ENCODE results near the gene THYN1.

Gene THYN1

DNA sequence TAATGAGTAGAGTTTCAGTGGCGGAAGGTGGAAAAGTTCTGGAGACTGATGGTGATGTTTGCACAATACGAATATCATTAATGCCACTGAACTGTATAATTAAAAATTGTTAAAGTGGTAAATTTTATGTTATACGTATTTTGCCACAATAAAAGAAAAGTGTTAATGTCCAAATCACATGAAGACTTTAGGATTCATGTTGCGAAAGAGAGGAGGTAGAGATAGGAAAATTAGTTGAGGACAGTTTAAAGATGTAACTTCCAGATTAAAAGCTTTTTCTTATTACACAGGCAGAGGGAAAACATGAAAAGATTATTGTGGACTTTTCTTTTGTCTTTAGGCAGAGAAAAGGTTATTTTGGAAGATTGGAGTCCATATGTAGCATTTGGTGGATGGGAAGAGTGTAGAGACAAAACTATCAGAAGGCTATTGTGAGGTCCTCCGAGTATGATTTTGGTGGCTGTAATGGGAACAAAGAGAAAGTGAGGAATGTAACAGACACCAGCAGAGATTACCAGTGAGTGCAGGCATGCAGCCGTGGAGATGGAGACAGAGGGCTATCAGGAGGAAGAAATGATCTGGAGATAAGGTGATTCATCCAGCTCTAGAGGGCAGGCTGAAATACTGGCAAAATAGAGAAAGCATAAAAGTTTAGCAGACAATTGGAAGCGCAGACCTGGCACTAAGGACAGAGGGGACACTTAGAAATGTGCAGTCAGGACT lies 16.2 kb downstream of the THYN1 start:
- Mint-ChIP-seq H3K27ac (ENCODE audit: low read depth) (peak overlapping the region; percentile 42), H3K4me1 (peaks cover 11% of the 10 kb centered on the region), H3K9me3 (no peaks in the 10 kb centered on the region), H3K4me3 (no peak overlapping the region), H3K27me3 (no peaks in the 10 kb centered on the region), H3K36me3 (ENCODE audit: insufficient read depth) (peaks cover 22% of the 10 kb centered on the region)
- DNase-seq (ENCODE audit: low spot score in 2 of 2) (no peak), ATAC-seq (replicated peaks; ENCODE audit: extremely low read depth, poor library complexity, severe bottlenecking) (no peak)

DNA sequence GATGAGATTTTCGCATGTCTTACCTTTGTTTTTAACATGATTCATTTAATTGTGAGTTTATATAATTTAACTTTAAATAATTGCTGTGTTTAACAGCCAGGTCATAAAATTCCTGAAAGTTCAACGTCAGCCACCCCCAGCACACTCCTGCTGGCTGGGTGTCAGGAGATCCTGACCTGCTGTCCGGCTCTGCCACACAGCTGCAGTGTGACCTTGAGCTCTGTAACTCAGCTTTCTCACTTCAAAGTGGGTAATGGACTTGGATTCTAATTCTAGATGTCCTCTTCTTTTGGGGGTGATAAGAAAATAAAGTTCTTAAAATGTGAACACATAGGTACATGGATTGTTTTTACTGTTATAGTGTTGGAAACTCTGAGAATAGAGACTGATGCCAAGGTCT lies 17.8 kb downstream of the THYN1 start:
- H3K27ac Mint-ChIP-seq (ENCODE audit: low read depth) = no peak overlapping the region
- no peaks in the 10 kb centered on the region for H3K27me3 Mint-ChIP-seq
- DNase-seq (ENCODE audit: low spot score in 2 of 2) (no peak), ATAC-seq (replicated peaks; ENCODE audit: extremely low read depth, poor library complexity, severe bottlenecking) (no peak)
- H3K4me3 Mint-ChIP-seq = no peak overlapping the region
- H3K4me1 Mint-ChIP-seq = peaks cover 19% of the 10 kb centered on the region
- no peaks in the 10 kb centered on the region for H3K9me3 Mint-ChIP-seq
- H3K36me3 Mint-ChIP-seq (ENCODE audit: insufficient read depth) = peaks cover 18% of the 10 kb centered on the region

DNA sequence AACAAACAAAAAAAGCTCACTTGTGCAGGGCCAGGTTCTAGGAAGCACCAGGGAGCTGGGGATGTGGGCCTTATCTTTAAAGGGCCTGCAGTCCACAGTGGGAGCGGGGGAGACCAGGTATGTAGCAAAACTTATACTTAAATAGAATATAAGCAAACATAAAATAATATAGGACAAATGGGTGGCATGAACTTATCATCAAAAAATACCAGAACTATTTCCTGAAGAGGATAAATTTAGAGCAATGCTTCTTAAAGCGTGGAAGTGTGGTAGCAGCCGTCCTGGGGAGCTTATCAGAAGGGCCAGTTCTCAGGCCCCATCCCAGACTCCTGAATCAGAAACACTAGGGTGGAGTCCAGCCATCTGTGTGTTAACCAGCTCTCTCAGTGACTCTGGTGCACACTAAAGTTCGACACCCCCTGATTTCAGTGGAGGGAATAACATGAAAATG lies 19.4 kb downstream of the THYN1 start:
- no peaks in the 10 kb centered on the region for H3K9me3 Mint-ChIP-seq
- no peak for ATAC-seq (replicated peaks; ENCODE audit: extremely low read depth, poor library complexity, severe bottlenecking)
- H3K4me1 Mint-ChIP-seq = peaks cover 35% of the 10 kb centered on the region
- no peak overlapping the region for H3K4me3 Mint-ChIP-seq
- H3K36me3 Mint-ChIP-seq (ENCODE audit: insufficient read depth) = peaks cover 16% of the 10 kb centered on the region
- DNase-seq (ENCODE audit: low spot score in 2 of 2) = no peak
- H3K27me3 Mint-ChIP-seq = no peaks in the 10 kb centered on the region
- H3K27ac Mint-ChIP-seq (ENCODE audit: low read depth) = no peak overlapping the region

DNA sequence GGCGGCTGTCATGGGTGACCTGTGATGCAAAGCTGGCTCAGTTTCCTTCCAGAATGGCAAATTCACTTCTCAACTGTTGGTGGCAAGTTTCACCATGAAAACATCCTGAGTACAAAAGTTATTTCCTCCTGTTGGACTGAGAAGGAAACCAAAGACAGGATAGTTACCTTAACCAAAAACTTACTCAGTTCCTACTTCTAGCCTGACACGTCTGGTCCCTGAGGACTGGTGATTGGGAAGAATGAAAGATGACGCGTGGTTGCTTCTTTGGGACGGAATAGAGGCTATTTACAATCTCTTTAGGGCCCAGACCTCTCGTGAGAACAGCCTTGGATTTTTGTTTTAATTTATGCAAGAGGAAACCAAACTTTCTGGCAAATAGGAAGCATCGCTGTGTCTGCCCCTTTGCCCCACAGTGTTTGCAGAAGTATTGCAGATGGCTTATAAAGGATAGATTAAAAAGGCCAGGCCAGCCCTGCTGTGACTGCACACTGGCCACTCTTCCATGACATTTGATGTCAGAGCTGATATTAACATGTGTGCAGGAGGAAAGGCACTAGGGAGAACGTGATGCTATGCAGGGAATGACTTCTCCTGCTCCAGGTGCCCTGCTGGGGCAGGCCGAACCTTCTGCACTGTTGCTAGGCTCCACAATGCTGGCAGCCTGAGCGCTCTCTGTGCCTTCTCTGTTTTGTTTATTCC lies 21.0 kb downstream of the THYN1 start:
- H3K9me3 Mint-ChIP-seq = no peaks in the 10 kb centered on the region
- H3K36me3 Mint-ChIP-seq (ENCODE audit: insufficient read depth) = peaks cover 12% of the 10 kb centered on the region
- ATAC-seq (replicated peaks; ENCODE audit: extremely low read depth, poor library complexity, severe bottlenecking) (no peak), DNase-seq (ENCODE audit: low spot score in 2 of 2) (no peak)
- no peak overlapping the region for H3K4me3 Mint-ChIP-seq
- no peaks in the 10 kb centered on the region for H3K27me3 Mint-ChIP-seq
- peaks cover 52% of the 10 kb centered on the region for H3K4me1 Mint-ChIP-seq
- no peak overlapping the region for H3K27ac Mint-ChIP-seq (ENCODE audit: low read depth)

DNA sequence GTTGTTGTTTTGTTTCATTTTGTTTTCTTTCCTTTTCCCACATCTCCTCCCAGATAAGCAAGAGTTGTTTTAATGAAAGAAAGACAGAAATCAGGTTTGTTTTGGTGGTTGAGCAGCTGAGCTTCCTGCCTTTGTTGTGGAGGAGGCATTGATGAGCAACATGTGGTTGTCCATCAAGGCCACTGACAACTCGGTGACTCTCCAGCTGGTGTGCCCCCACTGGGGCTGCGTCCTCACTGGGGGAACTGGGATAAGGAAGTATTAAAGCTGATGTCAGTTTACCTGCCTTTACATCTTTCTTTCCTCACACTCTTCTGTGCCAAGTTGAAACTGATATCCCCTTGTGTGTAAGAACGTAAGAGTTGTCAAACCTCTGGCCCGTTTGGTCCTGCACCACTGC lies 22.8 kb downstream of the THYN1 start:
- peaks cover 12% of the 10 kb centered on the region for H3K36me3 Mint-ChIP-seq (ENCODE audit: insufficient read depth)
- no peaks in the 10 kb centered on the region for H3K9me3 Mint-ChIP-seq
- no peaks in the 10 kb centered on the region for H3K27me3 Mint-ChIP-seq
- H3K27ac Mint-ChIP-seq (ENCODE audit: low read depth) = peak overlapping the region; percentile 72
- no peak for DNase-seq (ENCODE audit: low spot score in 2 of 2)
- peaks cover 67% of the 10 kb centered on the region for H3K4me1 Mint-ChIP-seq
- H3K4me3 Mint-ChIP-seq = peak overlapping the region; percentile 57
- ATAC-seq (replicated peaks; ENCODE audit: extremely low read depth, poor library complexity, severe bottlenecking) = no peak

DNA sequence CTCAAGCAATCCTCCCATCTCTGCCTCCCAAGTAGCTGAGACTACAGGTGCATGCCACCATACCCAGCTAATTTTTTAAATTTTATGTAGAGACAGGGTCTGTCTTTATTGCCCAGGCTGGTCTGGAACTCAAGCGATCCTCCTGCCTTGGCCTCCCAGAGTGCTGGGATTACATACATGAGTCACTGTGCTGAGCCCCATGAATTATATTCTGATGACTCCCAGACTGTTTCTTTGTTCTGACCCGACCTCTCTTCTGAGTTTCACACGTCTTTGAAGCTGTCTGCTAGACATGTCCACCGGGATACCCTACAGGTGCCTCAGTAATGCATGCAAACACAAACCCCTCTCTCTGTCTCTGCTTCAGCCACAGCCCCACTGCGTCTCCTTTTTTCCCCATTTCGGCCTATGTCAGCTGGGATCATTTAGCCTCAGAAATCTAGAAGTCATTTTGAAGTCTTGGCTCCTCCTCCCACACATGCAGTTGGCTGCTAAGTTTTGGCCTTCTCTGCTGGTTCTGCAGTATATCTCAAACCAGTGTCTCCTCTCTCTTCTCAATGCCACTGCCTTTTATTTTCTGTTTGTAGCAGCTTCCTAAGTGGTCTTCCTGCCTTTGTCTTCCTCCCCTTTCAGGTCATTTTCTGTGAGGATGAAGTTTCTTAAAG lies 23.9 kb downstream of the THYN1 start:
- Mint-ChIP-seq H3K36me3 (ENCODE audit: insufficient read depth) (peaks cover 11% of the 10 kb centered on the region), H3K27me3 (no peaks in the 10 kb centered on the region), H3K9me3 (no peaks in the 10 kb centered on the region), H3K4me3 (peak overlapping the region; percentile 57), H3K27ac (ENCODE audit: low read depth) (peak overlapping the region; percentile 72), H3K4me1 (peaks cover 67% of the 10 kb centered on the region)
- ATAC-seq (replicated peaks; ENCODE audit: extremely low read depth, poor library complexity, severe bottlenecking) (no peak), DNase-seq (ENCODE audit: low spot score in 2 of 2) (no peak)

DNA sequence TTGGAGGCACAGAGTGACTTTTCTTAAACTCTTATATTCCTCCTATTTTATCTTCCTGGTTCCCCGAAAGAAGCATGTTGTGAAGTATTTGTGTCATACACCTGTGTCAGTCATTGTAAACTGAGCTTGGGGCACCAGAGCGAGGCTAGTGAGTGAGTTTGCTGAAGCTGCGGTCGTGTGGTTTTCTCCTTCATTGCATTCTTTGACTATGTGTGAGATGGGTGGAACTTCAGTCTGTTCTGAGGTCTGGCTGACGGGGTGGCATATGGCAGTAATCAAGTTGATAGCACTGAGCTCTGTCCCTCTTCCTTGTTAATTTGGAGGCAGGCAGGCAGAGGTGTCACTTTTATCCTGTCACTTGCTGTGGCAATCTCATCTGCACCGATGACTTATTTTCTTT lies 24.5 kb downstream of the THYN1 start:
- H3K27me3 Mint-ChIP-seq = no peaks in the 10 kb centered on the region
- H3K4me1 Mint-ChIP-seq = peaks cover 73% of the 10 kb centered on the region
- peak in 1 of 2 donors; percentile 25 for DNase-seq (ENCODE audit: low spot score in 2 of 2)
- peaks cover 15% of the 10 kb centered on the region for H3K36me3 Mint-ChIP-seq (ENCODE audit: insufficient read depth)
- H3K9me3 Mint-ChIP-seq = no peaks in the 10 kb centered on the region
- peak; percentile 33 for ATAC-seq (replicated peaks; ENCODE audit: extremely low read depth, poor library complexity, severe bottlenecking)
- peak overlapping the region; percentile 57 for H3K4me3 Mint-ChIP-seq
- H3K27ac Mint-ChIP-seq (ENCODE audit: low read depth) = peak overlapping the region; percentile 72

DNA sequence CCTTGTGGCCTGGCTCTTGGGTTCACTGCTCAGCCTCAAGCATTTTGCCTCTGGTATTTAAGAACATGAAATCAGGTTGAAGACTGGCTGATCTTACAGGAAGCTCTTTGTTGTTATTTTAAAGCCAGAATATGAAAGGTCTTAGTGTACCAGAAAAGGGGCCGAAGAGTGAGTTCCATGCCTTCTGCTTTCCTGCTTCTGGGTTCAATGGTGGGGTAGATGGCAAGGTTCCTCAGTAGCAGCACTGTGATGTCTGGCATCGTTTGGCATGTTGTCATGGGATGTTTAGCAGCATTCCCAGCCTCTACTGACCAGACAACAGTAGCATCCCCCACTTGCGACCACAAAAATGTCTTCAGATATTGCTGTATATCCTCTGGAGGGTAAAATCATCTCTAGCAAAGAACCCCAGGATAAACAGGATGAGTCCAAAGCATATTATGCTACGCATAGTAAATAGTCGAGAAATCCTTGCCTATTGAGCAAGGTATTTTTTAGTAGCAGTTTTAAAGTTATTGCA lies 26.3 kb downstream of the THYN1 start:
- peak overlapping the region; percentile 96 for H3K27ac Mint-ChIP-seq (ENCODE audit: low read depth)
- H3K4me1 Mint-ChIP-seq = peaks cover 73% of the 10 kb centered on the region
- DNase-seq (ENCODE audit: low spot score in 2 of 2) = no peak
- peaks cover 21% of the 10 kb centered on the region for H3K36me3 Mint-ChIP-seq (ENCODE audit: insufficient read depth)
- ATAC-seq (replicated peaks; ENCODE audit: extremely low read depth, poor library complexity, severe bottlenecking) = no peak
- no peaks in the 10 kb centered on the region for H3K9me3 Mint-ChIP-seq
- peak overlapping the region; percentile 96 for H3K4me3 Mint-ChIP-seq
- H3K27me3 Mint-ChIP-seq = no peaks in the 10 kb centered on the region

DNA sequence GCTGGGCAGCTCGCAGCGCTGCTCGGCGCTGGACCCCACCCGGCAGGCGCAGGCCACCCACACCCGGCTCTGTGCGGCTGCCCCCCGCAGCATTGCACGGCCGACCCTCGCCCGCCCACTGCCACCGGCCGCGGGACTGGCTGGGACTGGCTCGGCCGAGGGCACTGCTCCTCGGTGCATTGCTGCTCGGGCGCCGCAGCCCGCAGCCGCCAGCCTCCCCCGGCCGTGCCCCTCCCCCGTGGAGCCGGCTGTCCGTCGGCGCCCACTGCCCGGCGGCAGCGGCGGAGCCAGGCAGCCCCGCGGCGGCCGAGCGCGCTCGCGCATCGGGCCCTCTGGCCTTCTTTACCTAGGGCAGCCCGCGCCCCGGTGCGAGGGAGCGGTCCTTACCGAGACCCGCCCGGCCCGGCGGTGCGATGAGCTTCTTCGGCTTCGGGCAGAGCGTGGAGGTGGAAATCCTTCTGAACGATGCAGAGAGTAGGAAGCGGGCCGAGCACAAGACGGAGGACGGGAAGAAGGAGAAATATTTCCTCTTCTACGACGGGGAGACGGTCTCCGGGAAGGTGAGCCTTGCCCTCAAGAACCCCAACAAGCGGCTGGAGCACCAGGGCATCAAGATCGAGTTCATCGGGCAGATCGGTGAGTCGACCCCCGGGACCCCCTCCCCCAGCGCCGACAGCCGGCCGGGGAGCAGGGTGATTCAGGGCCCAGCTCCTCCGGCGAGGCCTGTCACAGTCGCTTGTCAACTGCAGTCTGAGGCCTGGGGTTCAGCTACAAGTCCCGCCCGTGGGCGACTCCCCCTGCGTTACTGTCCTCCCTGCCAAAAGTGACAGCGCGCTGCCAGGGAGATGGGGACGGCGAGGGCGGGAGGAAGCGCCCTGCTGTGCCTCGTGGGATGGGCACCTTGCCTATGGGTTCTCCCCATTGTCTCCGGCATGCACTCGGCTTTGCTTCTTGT lies 28.2 kb downstream of the THYN1 start:
- H3K27me3 Mint-ChIP-seq = no peaks in the 10 kb centered on the region
- ATAC-seq (replicated peaks; ENCODE audit: extremely low read depth, poor library complexity, severe bottlenecking) (peak; percentile 1), DNase-seq (ENCODE audit: low spot score in 2 of 2) (peak; percentile 22 to 23)
- peak overlapping the region; percentile 96 for H3K27ac Mint-ChIP-seq (ENCODE audit: low read depth)
- H3K36me3 Mint-ChIP-seq (ENCODE audit: insufficient read depth) = peaks cover 26% of the 10 kb centered on the region
- H3K9me3 Mint-ChIP-seq = no peaks in the 10 kb centered on the region
- H3K4me1 Mint-ChIP-seq = peaks cover 62% of the 10 kb centered on the region
- H3K4me3 Mint-ChIP-seq = peak overlapping the region; percentile 96

DNA sequence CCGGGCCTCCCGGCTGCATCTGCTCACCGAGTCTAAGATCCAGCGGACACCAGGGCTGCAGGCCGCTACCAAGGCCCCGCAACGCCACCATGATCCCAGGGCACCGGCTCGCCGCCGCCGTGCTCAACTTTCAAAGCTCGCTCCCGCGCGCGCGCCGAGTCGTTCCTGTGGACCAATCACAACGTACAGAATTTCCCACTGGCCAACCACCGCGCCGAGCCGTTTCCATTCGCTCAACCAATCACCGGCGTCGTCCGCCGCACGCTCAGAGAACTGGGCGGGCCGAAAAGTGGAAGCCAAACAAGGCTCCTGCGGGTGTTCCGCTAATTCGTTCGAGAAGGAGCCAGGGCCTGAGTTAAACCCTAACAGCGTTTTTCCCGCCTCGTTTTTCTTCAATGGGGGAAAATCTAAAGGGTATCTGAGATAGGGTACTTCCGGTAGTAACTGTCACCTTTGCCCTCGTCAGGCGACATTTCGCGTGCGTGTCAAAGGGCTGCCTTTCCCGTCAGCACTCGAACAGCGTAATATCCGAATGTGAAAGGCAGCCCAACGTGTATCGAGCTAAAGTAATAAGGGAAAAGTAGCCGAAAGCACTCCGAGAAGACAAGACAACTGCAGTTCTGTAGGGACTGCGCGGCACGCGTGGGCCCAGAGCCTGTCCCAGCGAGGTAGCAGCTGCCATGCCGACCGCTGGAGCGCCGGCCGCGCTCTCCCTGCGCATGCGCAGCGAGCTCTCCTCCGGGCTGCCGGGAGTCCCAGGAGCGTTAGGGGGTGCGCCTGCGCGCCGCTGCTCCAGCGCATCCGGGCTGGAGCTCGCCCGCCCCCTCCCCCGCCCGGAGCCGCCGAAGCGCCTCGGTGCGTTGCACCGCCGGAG lies 29.1 kb downstream of the THYN1 start, which contains the start of the genes NCAPD3 and VPS26B:
Gene NCAPD3, minus strand, starts transcription at position 132 of the 874 bp plus-strand sequence. Its CDS starts 41 bp downstream, at position 91.
Gene VPS26B, plus strand, starts transcription at position 836 of the 874 bp plus-strand sequence. CDS start 452 bp downstream, outside the sequence.
- Mint-ChIP-seq H3K4me1 (peaks cover 53% of the 10 kb centered on the region), H3K9me3 (no peaks in the 10 kb centered on the region), H3K27ac (ENCODE audit: low read depth) (peak within 1 kb of the TSS; percentile 96), H3K4me3 (peak within 1 kb of the TSS; percentile 96), H3K27me3 (no peaks in the 10 kb centered on the region), H3K36me3 (ENCODE audit: insufficient read depth) (peaks cover 30% of the 10 kb centered on the region)
- DNase-seq (ENCODE audit: low spot score in 2 of 2) (peak; percentile 91 to 94), ATAC-seq (replicated peaks; ENCODE audit: extremely low read depth, poor library complexity, severe bottlenecking) (peak; percentile 83)

DNA sequence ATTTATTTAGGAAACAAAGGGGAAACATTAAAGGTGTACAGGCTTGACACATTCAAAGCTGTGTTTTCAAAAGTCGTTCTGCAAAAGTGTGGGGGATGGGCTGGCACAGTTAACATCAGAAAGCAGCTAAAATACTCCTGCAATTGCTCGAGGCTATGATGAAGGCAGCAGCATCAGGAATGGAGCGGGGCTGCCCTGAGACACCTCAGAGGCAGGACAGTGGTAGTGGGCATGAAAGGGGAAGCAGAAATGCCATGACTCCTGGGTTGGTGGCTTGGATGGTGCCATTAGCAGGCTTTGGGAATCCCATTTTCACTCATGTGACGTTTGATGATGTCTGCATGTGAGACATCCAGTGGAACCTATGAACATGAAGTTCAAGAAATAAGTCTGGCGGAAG lies 30.0 kb downstream of the THYN1 start:
- H3K27ac Mint-ChIP-seq (ENCODE audit: low read depth) = peak overlapping the region; percentile 96
- no peak for ATAC-seq (replicated peaks; ENCODE audit: extremely low read depth, poor library complexity, severe bottlenecking)
- no peak for DNase-seq (ENCODE audit: low spot score in 2 of 2)
- H3K4me1 Mint-ChIP-seq = peaks cover 52% of the 10 kb centered on the region
- H3K9me3 Mint-ChIP-seq = no peaks in the 10 kb centered on the region
- peak overlapping the region; percentile 96 for H3K4me3 Mint-ChIP-seq
- no peaks in the 10 kb centered on the region for H3K27me3 Mint-ChIP-seq
- peaks cover 35% of the 10 kb centered on the region for H3K36me3 Mint-ChIP-seq (ENCODE audit: insufficient read depth)
